Transverse colon (tissue), 4 donors: ENCODE results near the gene BAZ2B. TPM values are rescaled to one million over a fixed set of nuclear protein-coding genes. Genes with fewer than 3 reads are reported as not detected.
"Not testable (repeated sequence)": the region's sequence is repeated elsewhere in the genome, so short reads cannot be mapped to it uniquely, and the experiment has no call there.

Experiments used
- DNase-seq: peaks from one replicate; pipeline ENCODE4 v3.0.0-alpha.2; 2019
- H3K27ac ChIP-seq, 4 donors: fragments of 200-600 bp; sonication (generic); 2 replicates each; pipeline ENCODE4 v1.5.1; 2016 to 2018; ENCODE audit warnings: inconsistent platforms in 4 of 4
- H3K27me3 ChIP-seq: fragments of 200-600 bp; sonication (generic); 2 replicates; pipeline ENCODE4 v1.5.1; 2017; ENCODE audit warnings: inconsistent platforms
- H3K36me3 ChIP-seq, 4 donors: fragments of 200-600 bp; sonication (generic); 2 replicates each; pipeline ENCODE4 v1.5.1; 2017 to 2019; ENCODE audit warnings: inconsistent platforms in 4 of 4
- H3K4me1 ChIP-seq, 4 donors: fragments of 200-600 bp; sonication (generic); 2 replicates each; pipeline ENCODE4 v1.5.1; 2017 to 2020; ENCODE audit warnings: inconsistent platforms in 4 of 4
- H3K4me3 ChIP-seq, 4 donors: fragments of 200-600 bp; sonication (generic); 1 replicate in 1 of 4; 2 replicates in 3 of 4; pipeline versions ENCODE4 v1.5.1 to v1.6.1; 2017 to 2019; ENCODE audit warnings: inconsistent platforms in 4 of 4
- H3K9me3 ChIP-seq, 2 donors: fragments of 200-600 bp; sonication (generic); 2 replicates each; pipeline ENCODE4 v1.5.1; 2017 to 2019; ENCODE audit warnings: inconsistent platforms in 2 of 2
- CTCF ChIP-seq, 5 experiments: fragments of 200-600 bp in 3 of 5; fragments of 450-650 bp in 2 of 5; sonication (generic) in 3 of 5; IDR thresholded peaks; 1 replicate in 2 of 5; 2 replicates in 3 of 5; pipeline ENCODE4 v1.5.1; 2016 to 2017; ENCODE audit warnings: antibody characterized with exemption in 5 of 5, inconsistent platforms in 3 of 5, mild to moderate bottlenecking in 2 of 5, moderate library complexity in 1 of 5
- EP300 ChIP-seq: sonication (generic); formaldehyde crosslinking; IDR thresholded peaks from one replicate; pipeline ENCODE4 v1.6.1; 2017; ENCODE audit warnings: antibody characterized with exemption, low read depth
- POLR2A ChIP-seq: fragments of 450-650 bp; IDR thresholded peaks from one replicate; pipeline ENCODE4 v1.6.1; 2016; ENCODE audit warnings: antibody characterized with exemption, mild to moderate bottlenecking, moderate library complexity
- POLR2AphosphoS5 ChIP-seq, 3 donors: sonication (generic); formaldehyde crosslinking; IDR thresholded peaks; one replicate each; pipeline ENCODE4 v1.6.1; 2016; ENCODE audit warnings: antibody characterized with exemption in 3 of 3
- WGBS, 2 donors: methylation state at CpG; one replicate each; pipeline ENCODE4 v1.1.5; 2018; ENCODE audit warnings: low coverage in 1 of 2; 5-methylcytosine and 5-hydroxymethylcytosine counted together
- in situ Hi-C, 4 donors: fragments of 200-750 bp; cut with MboI; loops; one replicate each; pipeline versions ENCODE4 v1.15.0 to v1.15.1; 2017; ENCODE audit warnings: low sequenced_read_pairs in 3 of 4, low pct_ligation_motif_present in 1 of 4, low pct_unique_long_range_greater_than_20kb in 1 of 4
- intact Hi-C: fragments of 100-400 bp; cut with DNase I; formaldehyde crosslinking; loops from one replicate; pipeline ENCODE4 v1.15.1; 2023; ENCODE audit warnings: low total_unique reads
- total RNA-seq, 4 donors: library from RNA; depleted of rRNA; stranded (reverse); fragments of >200 nt; gene quantifications; one replicate each; pipeline ENCODE4 v1.1.0, GENCODE V29; 2016

Gene BAZ2B
- total RNA-seq, 4 donors from 2014 or later = 42.3 to 104 (median 81.3) TPM

GRCh38 chr2:159545085-159545484 is 71.3 kb downstream of the BAZ2B start:
- Histone ChIP-seq H3K9me3 (peaks cover 0 to 11% of the 10 kb centered on the region in 2 donors), H3K36me3 (peaks cover 0 to 11% (median 5%) of the 10 kb centered on the region in 4 donors), H3K4me3 (no peak overlapping the region), H3K27ac (no peak overlapping the region), H3K27me3 (no peaks in the 10 kb centered on the region), H3K4me1 (peaks cover 0 to 7% (median 0%) of the 10 kb centered on the region in 4 donors)
- no peak for DNase-seq
- intact Hi-C loops = no loop called here
- WGBS, 2 donors = 96 to 100% methylated on average over 1 of the region's 1 CpG
- TF ChIP-seq POLR2A = no peak
- TF ChIP-seq POLR2AphosphoS5 (IDR thresholded peaks at IDR 0.05) = no peak
- TF ChIP-seq EP300 = no peak
- TF ChIP-seq CTCF (IDR thresholded peaks at IDR 0.05) = no peak
- in situ Hi-C loops = no loop called here

- Histone ChIP-seq H3K27me3 (no peaks in the 10 kb centered on the region), H3K4me1 (no peaks in the 10 kb centered on the region), H3K36me3 (peaks cover 0 to 11% (median 5%) of the 10 kb centered on the region in 4 donors), H3K27ac (no peak overlapping the region), H3K4me3 (no peak overlapping the region), H3K9me3 (peaks cover 0 to 11% of the 10 kb centered on the region in 2 donors)
- in situ Hi-C loops = no loop called here
- no peak for TF ChIP-seq POLR2A
- no peak for TF ChIP-seq POLR2AphosphoS5 (IDR thresholded peaks at IDR 0.05)
- no peak for TF ChIP-seq CTCF (IDR thresholded peaks at IDR 0.05)
- TF ChIP-seq EP300 = no peak
- intact Hi-C loops = no loop called here
- no peak for DNase-seq
Measured at GRCh38 chr2:159542101-159542500, 74.2 kb downstream of the BAZ2B start.

- Histone ChIP-seq H3K27ac (no peak overlapping the region), H3K36me3 (peaks cover 0 to 11% (median 5%) of the 10 kb centered on the region in 4 donors), H3K4me1 (no peaks in the 10 kb centered on the region), H3K9me3 (peaks cover 0 to 11% of the 10 kb centered on the region in 2 donors), H3K27me3 (no peaks in the 10 kb centered on the region), H3K4me3 (no peak overlapping the region)
- in situ Hi-C loops (no loop called here), intact Hi-C loops (no loop called here)
- 85 to 91% methylated on average over 1 of the region's 1 CpG for WGBS, 2 donors
- TF ChIP-seq POLR2AphosphoS5 (IDR thresholded peaks at IDR 0.05) = no peak
- no peak for TF ChIP-seq POLR2A
- no peak for TF ChIP-seq EP300
- no peak for TF ChIP-seq CTCF (IDR thresholded peaks at IDR 0.05)
- DNase-seq = no peak
Measured at GRCh38 chr2:159539701-159540100, 76.6 kb downstream of the BAZ2B start.

GRCh38 chr2:159538801-159539200 is 77.5 kb downstream of the BAZ2B start:
- WGBS, 2 donors = 96 to 98% methylated on average over 3 of the region's 3 CpGs
- intact Hi-C loops (no loop called here), in situ Hi-C loops (no loop called here)
- no peak for TF ChIP-seq POLR2AphosphoS5 (IDR thresholded peaks at IDR 0.05)
- no peak for TF ChIP-seq CTCF (IDR thresholded peaks at IDR 0.05)
- no peak for TF ChIP-seq POLR2A
- TF ChIP-seq EP300 = no peak
- Histone ChIP-seq H3K4me3 (no peak overlapping the region), H3K36me3 (peaks cover 0 to 11% (median 5%) of the 10 kb centered on the region in 4 donors), H3K9me3 (peaks cover 0 to 11% of the 10 kb centered on the region in 2 donors), H3K27ac (no peak overlapping the region), H3K27me3 (no peaks in the 10 kb centered on the region), H3K4me1 (no peaks in the 10 kb centered on the region)
- DNase-seq = no peak

- H3K4me3 ChIP-seq, intact Hi-C loops, H3K4me1 ChIP-seq, H3K27me3 ChIP-seq, H3K9me3 ChIP-seq, H3K36me3 ChIP-seq, in situ Hi-C loops, DNase-seq, H3K27ac ChIP-seq: not testable (repeated sequence)
- WGBS, 2 donors = 89 to 95% methylated on average over 2 to 4 of the region's 4 CpGs
Measured at GRCh38 chr2:159535261-159535660, 81.1 kb downstream of the BAZ2B start.
